Lower leg skin (tissue), 3 donors: Measurements from ENCODE around the gene IGSF9.

Source experiments
- CTCF ChIP-seq, 3 donors: fragments of 450-650 bp; IDR thresholded peaks; one replicate each; pipeline ENCODE4 v1.5.1; 2016; ENCODE audit warnings: antibody characterized with exemption in 3 of 3, mild to moderate bottlenecking in 3 of 3, moderate library complexity in 2 of 3
- POLR2A ChIP-seq, 2 donors: fragments of 450-650 bp; IDR thresholded peaks; one replicate each; pipeline ENCODE4 v1.6.1; 2016 to 2017; ENCODE audit warnings: antibody characterized with exemption in 2 of 2, mild to moderate bottlenecking in 1 of 2, moderate library complexity in 1 of 2

- TF ChIP-seq CTCF (IDR thresholded peaks at IDR 0.05) (no peak), POLR2A (IDR thresholded peaks at IDR 0.05) (no peak)
Measured at GRCh38 chr1:159938905-159939677, 6.3 kb downstream of the IGSF9 start.
